ENCODE data around the gene SOX5. TPM values are rescaled to one million over a fixed set of nuclear protein-coding genes. Genes with fewer than 3 reads are reported as not detected.

SOX5 gene
- total and polyA plus RNA-seq, 9 of the 15 experiments (the other 6 are each of a cell fraction or from before 2014, with no cell fraction given): 8.3 to 16.5 (median 11.9) TPM

DNA sequence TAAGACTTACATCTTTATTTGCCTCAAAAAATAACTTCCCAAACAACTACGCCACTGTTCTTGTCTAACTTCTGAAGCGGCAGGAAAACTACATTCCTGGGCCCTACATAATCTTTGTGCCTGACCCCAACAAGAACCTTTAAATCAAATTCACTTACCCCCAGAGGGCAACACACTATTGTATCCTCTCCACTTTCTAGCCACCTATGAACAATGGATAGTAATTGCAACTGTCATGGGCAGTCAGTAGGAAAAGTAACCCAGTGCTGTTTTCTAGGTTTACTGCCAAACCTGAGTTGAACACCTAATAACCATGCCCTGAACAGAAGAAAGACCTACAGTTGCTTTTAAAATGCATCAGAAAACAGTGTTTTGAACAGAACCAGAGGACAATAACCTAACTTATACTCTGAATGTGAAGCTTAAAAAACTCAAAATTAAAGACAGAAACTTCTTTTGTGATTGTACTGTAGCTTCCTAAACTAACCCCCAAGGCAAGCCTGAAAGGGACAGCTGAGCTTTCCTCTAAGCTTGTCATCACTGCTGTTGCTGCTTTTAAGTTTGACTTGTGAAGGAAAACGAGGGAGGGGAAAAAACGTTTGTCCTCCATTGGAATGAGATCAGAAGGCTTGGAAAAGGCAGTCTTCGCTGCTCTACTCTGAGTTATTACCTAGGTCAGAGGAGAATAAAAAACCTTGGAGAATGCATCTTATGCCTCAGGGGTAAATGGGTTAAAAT is 195.7 kb downstream of the SOX5 start:
- Histone ChIP-seq H3K4me3 (no peak overlapping the region), H3K9ac (ENCODE audit: insufficient read depth in 1 of 2, low read depth in 2 of 2, low read length in 2 of 2) (no peak overlapping the region), H3K4me1 (replicated peaks in 1 of 2; ENCODE audit: control insufficient read depth in 2 of 2, insufficient read depth in 2 of 2, low read length in 2 of 2) (no peaks in the 10 kb centered on the region; a peak in 1 of 5 replicates), H4K20me1 (replicated peaks; ENCODE audit: control insufficient read depth, insufficient read depth, low read length) (no peaks in the 10 kb centered on the region), H3K27me3 (ENCODE audit: control insufficient read depth in 2 of 2, insufficient read depth in 2 of 2, low read length in 2 of 2) (no peaks in the 10 kb centered on the region), H2AFZ (ENCODE audit: low read depth, low read length) (peak overlapping the region; percentile 85), H3K27ac (ENCODE audit: extremely low read depth, low read depth, low read length) (0 out of 3 replicates have a peak overlapping the region, but pooled peaks have one; percentile 4), H3K36me3 (ENCODE audit: control insufficient read depth, insufficient read depth, low read length) (no peaks in the 10 kb centered on the region), H3K9me3 (replicated peaks; ENCODE audit: control insufficient read depth, insufficient read depth, low read depth, low read length) (no peaks in the 10 kb centered on the region), H3K9me1 (ENCODE audit: control insufficient read depth, insufficient read depth, low read length) (no peaks in the 10 kb centered on the region), H3K79me2 (ENCODE audit: control insufficient read depth, insufficient read depth, low read length) (no peaks in the 10 kb centered on the region), H3K4me2 (ENCODE audit: insufficient read depth, low read length) (no peak overlapping the region)
- ATAC-seq (peak; percentile 71), DNase-seq (ENCODE audit: extremely low read depth in 1 of 4, low spot score in 3 of 4) (no peak), FAIRE-seq (no peak)
- ChIA-PET CTCF (ENCODE audit: low intra/inter-chr PET ratio) (no interaction called here), POLR2A (no interaction called here)
- intact Hi-C loops (cut with micrococcal nuclease): no loop called here
- WGBS (ENCODE audit: insufficient coverage, low coverage, missing lambda C conversion rate): 59% methylated on average over 5 of the region's 5 CpGs
- BruUV-seq (replicated peaks): no TSS peak
- in situ Hi-C loops (cut with MboI): no loop called here
- TF ChIP-seq, protein P1, sequence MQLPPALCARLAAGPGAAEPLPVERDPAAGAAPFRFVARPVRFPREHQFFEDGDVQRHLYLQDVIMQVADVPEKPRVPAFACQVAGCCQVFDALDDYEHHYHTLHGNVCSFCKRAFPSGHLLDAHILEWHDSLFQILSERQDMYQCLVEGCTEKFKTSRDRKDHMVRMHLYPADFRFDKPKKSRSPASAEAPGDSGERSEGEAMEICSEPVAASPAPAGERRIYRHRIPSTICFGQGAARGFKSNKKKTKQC (CRISPR knock-in tag; IDR thresholded peaks at IDR 0.05): no peak

DNA sequence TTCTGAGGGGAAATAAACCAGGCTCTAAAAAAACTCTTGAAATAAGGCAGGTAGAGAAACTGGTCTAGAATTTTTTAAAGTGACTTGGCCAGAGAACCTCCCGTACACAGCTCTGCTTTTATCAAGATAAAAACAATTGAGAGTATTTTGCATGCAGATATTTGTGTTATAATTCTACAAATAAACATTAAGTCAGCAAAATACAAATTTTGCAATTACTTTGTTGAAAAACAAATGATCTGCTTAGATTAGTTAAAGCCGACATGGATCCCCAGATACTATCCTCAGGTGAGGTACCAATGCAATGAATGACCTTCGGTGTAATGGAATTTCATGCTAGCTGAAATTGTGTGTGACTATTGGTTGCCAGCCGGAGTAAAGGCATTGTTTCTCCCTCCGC is 197.2 kb downstream of the SOX5 start:
- no peak overlapping the region for H3K4me3 ChIP-seq
- BruUV-seq (replicated peaks): no TSS peak
- no peaks in the 10 kb centered on the region for H3K9me1 ChIP-seq (ENCODE audit: control insufficient read depth, insufficient read depth, low read length)
- intact Hi-C loops (cut with micrococcal nuclease) (no loop called here), in situ Hi-C loops (cut with MboI) (no loop called here)
- CTCF ChIA-PET (ENCODE audit: low intra/inter-chr PET ratio): no interaction called here
- H3K9me3 ChIP-seq (replicated peaks; ENCODE audit: control insufficient read depth, insufficient read depth, low read depth, low read length): peaks cover 2% of the 10 kb centered on the region; the same call in 1 of the 2 replicates
- no peak overlapping the region for H3K9ac ChIP-seq (ENCODE audit: insufficient read depth in 1 of 2, low read depth in 2 of 2, low read length in 2 of 2)
- no peak overlapping the region for H3K4me2 ChIP-seq (ENCODE audit: insufficient read depth, low read length)
- TF ChIP-seq, protein P2, sequence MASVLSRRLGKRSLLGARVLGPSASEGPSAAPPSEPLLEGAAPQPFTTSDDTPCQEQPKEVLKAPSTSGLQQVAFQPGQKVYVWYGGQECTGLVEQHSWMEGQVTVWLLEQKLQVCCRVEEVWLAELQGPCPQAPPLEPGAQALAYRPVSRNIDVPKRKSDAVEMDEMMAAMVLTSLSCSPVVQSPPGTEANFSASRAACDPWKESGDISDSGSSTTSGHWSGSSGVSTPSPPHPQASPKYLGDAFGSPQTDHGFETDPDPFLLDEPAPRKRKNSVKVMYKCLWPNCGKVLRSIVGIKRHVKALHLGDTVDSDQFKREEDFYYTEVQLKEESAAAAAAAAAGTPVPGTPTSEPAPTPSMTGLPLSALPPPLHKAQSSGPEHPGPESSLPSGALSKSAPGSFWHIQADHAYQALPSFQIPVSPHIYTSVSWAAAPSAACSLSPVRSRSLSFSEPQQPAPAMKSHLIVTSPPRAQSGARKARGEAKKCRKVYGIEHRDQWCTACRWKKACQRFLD (CRISPR knock-in tag; IDR thresholded peaks at IDR 0.05): no peak
- TF ChIP-seq TCF7L2 (IDR thresholded peaks at IDR 0.05; ENCODE audit: low read depth, low read length) (no peak), MAFF (IDR thresholded peaks at IDR 0.05; ENCODE audit: low read length) (peak; percentile 19; the same call in 1 of the 2 replicates), CTBP1 (IDR thresholded peaks at IDR 0.05; ENCODE audit: borderline replicate concordance) (no peak), FIP1L1 (IDR thresholded peaks at IDR 0.05; ENCODE audit: low read depth, low read length, poor library complexity, severe bottlenecking) (no peak), U2AF1 (optimal IDR thresholded peaks at IDR 0.05; ENCODE audit: low read depth, low read length) (no peak), MAFG (tag; conservative IDR thresholded peaks at IDR 0.05) (peak; percentile 25; the same call in 1 of the 2 replicates), C11orf30 (IDR thresholded peaks at IDR 0.05; ENCODE audit: low read depth) (peak; percentile 43; the same call in 1 of the 2 replicates), ZNF316 (IDR thresholded peaks at IDR 0.05) (peak; percentile 68)
- TF ChIP-seq, protein P3, sequence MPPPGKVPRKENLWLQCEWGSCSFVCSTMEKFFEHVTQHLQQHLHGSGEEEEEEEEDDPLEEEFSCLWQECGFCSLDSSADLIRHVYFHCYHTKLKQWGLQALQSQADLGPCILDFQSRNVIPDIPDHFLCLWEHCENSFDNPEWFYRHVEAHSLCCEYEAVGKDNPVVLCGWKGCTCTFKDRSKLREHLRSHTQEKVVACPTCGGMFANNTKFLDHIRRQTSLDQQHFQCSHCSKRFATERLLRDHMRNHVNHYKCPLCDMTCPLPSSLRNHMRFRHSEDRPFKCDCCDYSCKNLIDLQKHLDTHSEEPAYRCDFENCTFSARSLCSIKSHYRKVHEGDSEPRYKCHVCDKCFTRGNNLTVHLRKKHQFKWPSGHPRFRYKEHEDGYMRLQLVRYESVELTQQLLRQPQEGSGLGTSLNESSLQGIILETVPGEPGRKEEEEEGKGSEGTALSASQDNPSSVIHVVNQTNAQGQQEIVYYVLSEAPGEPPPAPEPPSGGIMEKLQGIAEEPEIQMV (tag; conservative IDR thresholded peaks at IDR 0.05; ENCODE audit: low read depth): no peak
- FAIRE-seq (no peak), DNase-seq (ENCODE audit: extremely low read depth in 1 of 4, low spot score in 3 of 4) (no peak), ATAC-seq (no peak)
- H4K20me1 ChIP-seq (replicated peaks; ENCODE audit: control insufficient read depth, insufficient read depth, low read length): no peaks in the 10 kb centered on the region
- no peak overlapping the region for H3K27ac ChIP-seq (ENCODE audit: extremely low read depth, low read depth, low read length)
- POLR2A ChIA-PET: no interaction called here
- H3K27me3 ChIP-seq (ENCODE audit: control insufficient read depth in 2 of 2, insufficient read depth in 2 of 2, low read length in 2 of 2): no peaks in the 10 kb centered on the region
- H3K79me2 ChIP-seq (ENCODE audit: control insufficient read depth, insufficient read depth, low read length): no peaks in the 10 kb centered on the region
- H2AFZ ChIP-seq (ENCODE audit: low read depth, low read length): peak overlapping the region; percentile 14; the same call in 1 of the 2 replicates
- no peaks in the 10 kb centered on the region for H3K36me3 ChIP-seq (ENCODE audit: control insufficient read depth, insufficient read depth, low read length)
- WGBS (ENCODE audit: insufficient coverage, low coverage, missing lambda C conversion rate): 78% methylated on average over 5 of the region's 5 CpGs
- H3K4me1 ChIP-seq (replicated peaks in 1 of 2; ENCODE audit: control insufficient read depth in 2 of 2, insufficient read depth in 2 of 2, low read length in 2 of 2): no peaks in the 10 kb centered on the region
